HG03442 (cell line): ENCODE data around the gene CUBN.
A peak's percentile ranks its signal among the peaks of the same experiment; 100 is the strongest.

Experiments
- ATAC-seq: cut with Tn5 transposase; IDR thresholded peaks from one replicate; pipeline ENCODE4 v1.9.1; 2021; ENCODE audit warnings: mild to moderate bottlenecking, moderate library complexity; ENCODE audit not compliant: unreplicated experiment

Gene CUBN

DNA sequence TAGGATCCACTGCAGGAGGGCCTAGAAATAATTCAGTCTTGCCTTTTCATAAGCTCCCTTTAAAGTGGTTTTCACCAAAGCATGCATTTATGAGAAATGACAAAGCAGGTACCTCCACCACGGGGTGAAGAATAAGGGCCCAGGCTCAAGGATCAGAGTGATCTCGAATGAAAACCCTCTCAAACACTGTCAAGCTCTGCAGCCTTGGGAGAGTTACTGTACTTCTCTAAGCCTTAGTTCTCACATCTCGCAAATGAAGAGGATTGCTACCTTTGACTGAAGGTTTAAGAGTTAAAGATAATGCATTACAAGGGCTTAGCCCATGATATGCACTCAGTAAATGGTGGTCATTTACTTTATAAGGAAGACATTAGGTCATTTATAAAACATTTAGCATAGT is 81.7 kb downstream of the CUBN start:
- no peak for ATAC-seq

- no peak for ATAC-seq
Observed at GRCh38 chr10:17046989-17047388, 82.6 kb downstream of the CUBN start.

DNA sequence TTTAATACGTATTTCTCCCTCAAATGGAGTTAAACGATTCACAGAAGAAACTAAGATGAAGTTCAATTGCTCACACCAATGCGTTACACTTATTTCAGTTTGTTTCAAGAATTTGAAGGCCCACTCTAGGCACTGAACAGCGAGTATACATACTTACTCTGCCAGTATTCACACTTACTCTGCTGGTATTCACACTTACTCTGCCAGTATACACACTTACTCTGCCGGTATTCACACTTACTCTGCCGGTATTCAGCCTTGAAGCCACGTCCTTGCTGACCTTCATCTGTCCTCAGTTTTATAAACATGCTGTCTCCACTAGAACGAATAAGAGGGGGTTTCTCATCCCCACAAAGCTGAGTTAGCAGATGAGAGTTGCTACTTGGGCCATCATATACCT is 86.0 kb downstream of the CUBN start:
- no peak for ATAC-seq

DNA sequence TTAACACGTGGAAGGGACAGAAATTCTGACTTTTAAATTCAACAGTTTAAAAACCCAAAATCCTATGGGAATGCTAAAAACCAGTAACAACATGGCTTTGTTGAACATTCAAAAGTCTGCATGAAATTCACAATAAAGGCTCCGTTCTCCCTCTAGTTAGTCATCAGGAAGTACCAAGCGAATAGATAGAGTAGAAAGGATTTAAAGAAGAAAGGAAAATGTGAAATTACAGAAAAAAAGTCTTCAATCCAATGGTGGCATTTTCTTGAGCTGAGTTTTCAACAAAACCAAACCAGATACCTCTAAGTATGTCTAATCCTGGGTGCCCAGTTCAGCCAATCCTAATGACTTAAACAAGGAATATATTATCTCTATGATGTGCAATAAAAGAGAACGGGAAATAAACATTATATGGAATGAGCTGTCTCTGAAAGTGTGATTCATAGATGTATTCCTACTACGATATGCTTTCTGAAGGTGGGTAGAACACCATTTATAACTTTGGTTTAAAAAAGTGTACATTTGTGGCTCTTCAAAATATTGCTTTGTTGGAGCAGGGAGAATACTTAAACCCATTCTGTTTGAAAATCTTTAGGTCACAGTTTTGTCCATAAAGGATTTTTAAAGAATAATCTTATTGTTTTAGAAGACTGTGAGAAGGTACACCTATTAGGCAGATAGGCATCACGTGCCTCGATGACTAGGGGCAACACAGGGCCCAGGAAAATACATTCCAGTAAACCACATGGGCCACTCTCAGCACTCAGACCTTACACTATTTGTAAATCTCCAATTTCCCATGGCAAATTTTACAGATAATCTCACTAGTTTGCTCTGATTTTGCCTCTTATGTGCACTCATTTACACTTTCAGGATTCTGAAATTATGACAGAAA is 87.7 kb downstream of the CUBN start:
- no peak for ATAC-seq

DNA sequence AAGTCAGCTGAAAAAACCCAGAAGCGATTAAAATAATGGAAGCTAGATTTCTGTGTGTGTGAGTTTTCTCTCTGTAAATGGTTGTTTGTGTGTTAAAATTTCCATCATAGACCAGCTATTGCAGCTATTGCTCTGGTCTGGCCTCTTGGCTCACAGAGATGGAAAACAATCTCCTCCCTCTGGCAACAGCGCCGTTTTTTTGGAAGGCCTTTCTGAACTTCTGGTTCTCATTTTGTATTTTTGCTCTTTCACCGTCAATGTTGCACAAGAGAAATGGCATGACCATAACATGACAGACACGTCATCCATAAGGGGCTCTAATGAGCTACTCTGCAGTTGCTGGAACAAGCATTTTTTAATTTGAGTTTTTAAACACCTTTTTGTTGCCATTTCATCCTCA is 91.0 kb downstream of the CUBN start:
- ATAC-seq: no peak

- no peak for ATAC-seq
Observed at GRCh38 chr10:17037910-17038309, 91.7 kb downstream of the CUBN start.

- no peak for ATAC-seq
Observed at GRCh38 chr10:17035446-17035845, 94.2 kb downstream of the CUBN start.

GRCh38 chr10:17033529-17034260 is 95.9 kb downstream of the CUBN start:
- ATAC-seq: no peak

DNA sequence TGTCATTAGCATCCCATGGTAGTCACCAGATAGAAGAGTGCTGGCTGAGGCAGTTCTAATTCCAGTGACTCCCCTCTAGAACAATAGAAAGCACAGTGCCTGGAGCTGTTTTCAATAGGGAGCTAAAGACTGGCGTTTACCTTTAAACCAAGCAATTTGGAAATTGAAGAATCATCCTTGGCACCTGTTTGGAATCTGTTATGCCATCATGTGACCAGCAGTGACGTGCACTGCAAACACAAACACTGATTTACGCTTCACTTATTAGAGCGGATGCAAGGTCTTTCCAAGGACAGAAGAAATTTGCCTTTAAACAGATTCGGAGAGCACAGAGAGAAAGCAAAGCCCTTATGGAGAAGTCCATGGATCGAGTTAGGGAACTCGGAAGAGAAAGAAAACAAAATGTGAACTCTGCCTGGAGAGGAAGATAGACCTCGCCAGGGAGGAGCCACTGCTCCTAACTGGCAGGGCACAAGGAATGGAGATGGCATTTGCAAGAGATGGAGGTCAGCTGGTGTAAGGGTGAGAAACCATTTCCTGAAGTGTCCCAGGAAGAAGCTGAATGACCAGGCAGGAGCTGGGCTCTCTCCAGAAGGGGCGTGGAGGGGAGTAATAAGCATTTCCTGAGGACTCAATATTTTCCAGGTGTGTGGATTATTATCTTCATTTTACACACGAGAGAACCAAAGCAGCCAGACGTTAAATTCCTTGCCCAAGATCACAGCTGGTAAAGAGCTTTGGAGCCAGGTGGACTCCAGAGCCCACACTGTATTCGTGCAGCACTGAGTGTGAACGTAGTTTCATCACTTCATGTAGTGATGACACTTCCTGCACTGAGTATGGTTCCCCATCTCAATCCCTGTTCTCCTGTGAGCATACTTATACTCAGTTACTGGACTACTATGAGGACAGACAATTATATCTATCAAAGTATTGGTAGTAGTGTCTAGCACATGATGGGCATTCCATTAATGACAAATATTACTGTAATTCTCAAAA is 97.7 kb downstream of the CUBN start:
- no peak for ATAC-seq

GRCh38 chr10:17029581-17030271 is 99.9 kb downstream of the CUBN start:
- no peak for ATAC-seq

GRCh38 chr10:17029239-17029580 is 100.4 kb downstream of the CUBN start:
- no peak for ATAC-seq

DNA sequence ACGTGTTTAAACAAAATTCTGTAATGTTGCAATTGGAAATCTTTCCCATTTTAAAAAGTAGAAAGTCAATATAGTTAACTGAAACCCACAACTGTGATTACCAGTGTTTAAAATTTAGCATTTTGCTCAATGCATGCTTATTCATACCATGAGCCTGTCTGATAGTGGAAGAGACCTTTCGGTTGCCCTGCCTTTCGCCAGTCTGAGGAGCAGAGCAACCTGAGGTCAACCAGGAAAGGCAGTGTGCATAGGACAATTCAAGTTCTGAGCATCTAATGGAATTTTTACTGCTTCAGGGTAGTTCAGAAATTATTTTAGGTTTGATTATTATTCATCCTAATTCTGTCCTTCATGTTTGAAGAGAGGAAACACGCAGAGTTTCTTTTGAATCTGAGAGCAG is 100.8 kb downstream of the CUBN start:
- no peak for ATAC-seq

DNA sequence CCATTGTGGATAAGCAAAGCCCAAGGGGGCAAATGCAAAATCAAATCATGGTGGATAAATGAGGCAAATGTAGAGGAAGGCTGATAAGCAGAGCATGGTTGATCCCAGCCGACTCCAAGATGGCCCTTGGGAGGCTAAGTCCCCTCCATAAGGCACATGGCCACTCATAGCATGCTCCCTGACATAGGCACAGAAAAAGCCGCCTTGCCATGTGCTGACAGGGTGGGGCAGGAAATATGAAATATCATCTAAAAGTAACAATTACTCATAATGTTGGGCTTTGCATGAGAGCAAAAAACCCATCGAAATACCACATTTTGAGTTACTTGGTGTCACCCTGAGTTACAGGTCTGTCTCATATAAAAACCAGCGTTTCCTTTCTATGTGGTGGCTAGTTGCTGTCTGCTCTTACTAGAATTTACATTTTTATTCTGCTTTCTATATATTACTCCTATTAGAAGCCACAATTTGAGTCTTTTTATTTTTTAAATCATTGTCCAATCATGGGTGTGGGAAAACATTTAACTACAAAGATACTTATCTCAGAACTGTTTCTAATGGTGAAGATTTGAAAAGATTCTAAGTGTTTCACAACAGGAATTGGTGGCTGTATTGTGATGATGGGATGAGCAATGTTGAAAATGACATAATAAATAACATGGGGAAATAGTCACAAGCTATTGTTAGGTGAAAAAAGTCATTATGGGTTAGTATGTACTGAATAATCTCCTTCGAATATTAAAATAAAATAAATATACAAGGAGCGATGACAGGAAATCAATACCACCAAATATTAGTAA is 102.7 kb downstream of the CUBN start:
- ATAC-seq: peak; percentile 58

- no peak for ATAC-seq
Observed at GRCh38 chr10:17025444-17026295, 103.9 kb downstream of the CUBN start.

- ATAC-seq: no peak
Observed at GRCh38 chr10:17024461-17024860, 105.2 kb downstream of the CUBN start.

DNA sequence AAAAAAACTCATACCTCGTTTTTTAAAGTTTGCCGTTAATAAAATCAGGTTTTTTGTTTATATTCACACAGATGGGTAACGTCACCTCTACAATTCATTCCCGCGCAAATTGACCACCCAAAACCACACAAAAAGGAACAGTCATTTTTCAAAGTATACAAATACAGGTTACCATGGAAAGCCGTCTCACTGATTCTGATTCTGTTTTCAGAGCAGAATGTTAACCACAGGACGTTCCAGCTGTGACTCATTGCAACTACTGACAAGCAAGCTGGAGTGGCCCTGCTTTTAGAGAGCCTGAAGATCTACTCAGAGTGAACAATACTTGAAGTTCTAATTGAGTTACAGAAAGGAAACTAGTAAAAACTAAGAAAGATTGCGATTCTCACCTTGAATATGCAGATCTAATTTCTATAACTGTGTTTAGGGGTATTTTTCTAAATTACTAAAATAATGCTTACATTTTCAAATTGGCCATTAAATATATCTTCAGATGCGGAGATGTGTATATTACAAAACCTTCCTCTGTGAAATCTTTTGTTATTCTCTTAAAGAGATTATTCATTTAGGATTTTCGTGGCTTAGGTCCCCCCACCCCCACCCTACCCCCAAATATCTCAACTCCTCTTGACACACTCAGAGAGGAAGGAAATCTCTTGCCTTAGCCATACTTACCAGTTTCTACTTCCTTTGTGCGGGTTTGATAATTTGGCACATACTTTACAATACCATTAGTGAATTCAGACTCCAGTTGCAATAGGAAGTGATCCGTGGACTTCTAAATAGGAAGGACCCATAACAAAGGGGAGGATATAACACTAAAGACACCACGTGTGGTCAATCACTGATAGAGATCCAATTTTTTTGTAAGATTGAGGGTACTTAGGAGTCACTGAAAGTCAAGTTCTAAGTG is 106.0 kb downstream of the CUBN start:
- ATAC-seq: peak; percentile 92

GRCh38 chr10:17022896-17023295 is 106.7 kb downstream of the CUBN start:
- no peak for ATAC-seq

DNA sequence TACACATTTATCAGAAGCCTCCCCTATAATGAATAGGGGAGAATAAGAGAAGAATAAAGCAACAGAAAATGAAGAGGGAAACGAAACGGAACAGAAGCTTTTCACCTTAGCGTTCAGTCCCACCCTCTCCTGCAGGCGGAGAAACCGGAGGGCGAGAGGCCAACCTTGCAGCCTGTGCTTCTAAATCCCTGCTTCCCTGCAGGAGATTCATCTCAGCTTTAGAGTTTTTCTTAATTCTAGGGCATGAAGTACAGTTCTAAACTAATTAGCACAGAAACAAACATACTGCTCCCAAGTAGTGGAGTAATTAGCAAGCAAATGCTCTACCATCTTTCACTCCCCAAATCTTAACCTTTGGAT is 107.2 kb downstream of the CUBN start:
- ATAC-seq: no peak
